PC-3 (cell line): ENCODE measurements around the gene RAET1L.

Experiments used
- EZH2phosphoT487 ChIP-seq: fragments of 300-600 bp; sonication (generic); IDR thresholded peaks from 2 replicates; pipeline ENCODE4 v1.6.1; 2018; ENCODE audit warnings: mild to moderate bottlenecking, antibody characterized with exemption, low read length, borderline replicate concordance
- TF ChIP-seq, protein P1 (sequence below): fragments of 300-600 bp; sonication (generic); conservative IDR thresholded peaks from 2 replicates; pipeline ENCODE4 v1.5.1; 2017; ENCODE audit warnings: antibody characterized with exemption, low read depth, mild to moderate bottlenecking, low read length

DNA sequence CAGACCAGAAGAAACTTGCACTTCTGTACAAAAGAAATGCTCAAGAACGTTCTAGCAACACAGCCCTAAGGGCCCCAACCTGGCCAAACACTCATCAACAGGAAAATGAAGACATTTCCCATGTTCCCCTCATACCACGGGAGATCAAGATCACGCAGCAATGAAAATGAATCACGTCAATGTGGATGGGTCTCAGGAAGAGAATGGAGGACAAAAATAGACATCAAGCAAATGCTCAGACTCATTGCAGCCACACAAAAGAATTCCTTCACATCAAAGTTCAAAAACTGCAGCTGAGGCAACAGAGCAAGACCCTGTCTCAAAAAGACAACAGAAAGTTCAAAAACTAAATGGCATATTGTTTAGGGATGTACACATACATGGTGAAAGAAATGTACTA, 25.5 kb upstream of the RAET1L start:
- no peak for TF ChIP-seq EZH2phosphoT487
- TF ChIP-seq, protein P1, sequence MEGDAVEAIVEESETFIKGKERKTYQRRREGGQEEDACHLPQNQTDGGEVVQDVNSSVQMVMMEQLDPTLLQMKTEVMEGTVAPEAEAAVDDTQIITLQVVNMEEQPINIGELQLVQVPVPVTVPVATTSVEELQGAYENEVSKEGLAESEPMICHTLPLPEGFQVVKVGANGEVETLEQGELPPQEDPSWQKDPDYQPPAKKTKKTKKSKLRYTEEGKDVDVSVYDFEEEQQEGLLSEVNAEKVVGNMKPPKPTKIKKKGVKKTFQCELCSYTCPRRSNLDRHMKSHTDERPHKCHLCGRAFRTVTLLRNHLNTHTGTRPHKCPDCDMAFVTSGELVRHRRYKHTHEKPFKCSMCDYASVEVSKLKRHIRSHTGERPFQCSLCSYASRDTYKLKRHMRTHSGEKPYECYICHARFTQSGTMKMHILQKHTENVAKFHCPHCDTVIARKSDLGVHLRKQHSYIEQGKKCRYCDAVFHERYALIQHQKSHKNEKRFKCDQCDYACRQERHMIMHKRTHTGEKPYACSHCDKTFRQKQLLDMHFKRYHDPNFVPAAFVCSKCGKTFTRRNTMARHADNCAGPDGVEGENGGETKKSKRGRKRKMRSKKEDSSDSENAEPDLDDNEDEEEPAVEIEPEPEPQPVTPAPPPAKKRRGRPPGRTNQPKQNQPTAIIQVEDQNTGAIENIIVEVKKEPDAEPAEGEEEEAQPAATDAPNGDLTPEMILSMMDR: no peak
